Stimulated activated naive CD8-positive, alpha-beta T cell treated with anti-CD3 and anti-CD28 coated beads, Interleukin-15, Interleukin-2, amounts not matched to agents 100 ng/mL and 50 ng/mL, for 24 hours (primary cell): Measurements from ENCODE around the gene ATOH7.
"Not testable (repeated sequence)": the region's sequence is repeated elsewhere in the genome, so short reads cannot be mapped to it uniquely, and the experiment has no call there.

Experiments
- H3K27ac Mint-ChIP-seq: one replicate; pipeline ENCODE4 v1.8.0; 2021; ENCODE audit warnings: mild to moderate bottlenecking, mixed read lengths
- H3K27me3 Mint-ChIP-seq: one replicate; pipeline ENCODE4 v1.8.0; 2021; ENCODE audit warnings: mixed read lengths
- H3K36me3 Mint-ChIP-seq: one replicate; pipeline ENCODE4 v1.8.0; 2021; ENCODE audit warnings: low read depth, mixed read lengths
- H3K4me1 Mint-ChIP-seq: one replicate; pipeline ENCODE4 v1.8.0; 2021; ENCODE audit warnings: low read depth, mixed read lengths
- H3K4me3 Mint-ChIP-seq: one replicate; pipeline ENCODE4 v1.8.0; 2021; ENCODE audit warnings: mild to moderate bottlenecking, mixed read lengths
- H3K9me3 Mint-ChIP-seq: one replicate; pipeline ENCODE4 v1.8.0; 2021; ENCODE audit warnings: mixed read lengths

The ATOH7 gene

GRCh38 chr10:68231817-68232251 is at the start of gene ATOH7:
TSS of gene ATOH7 (minus strand) at chr10:68232113. CDS start at chr10:68231677, 436 bp downstream.
- H3K4me3 Mint-ChIP-seq, result peak within 1 kb of the TSS; percentile 74

GRCh38 chr10:68280758-68281157 is 48.8 kb upstream of the ATOH7 start:
- Mint-ChIP-seq H3K27me3 (no peaks in the 10 kb centered on the region), H3K36me3 (peaks cover 13% of the 10 kb centered on the region), H3K9me3 (peaks cover 9% of the 10 kb centered on the region), H3K4me1 (no peaks in the 10 kb centered on the region), H3K4me3 (no peak overlapping the region), H3K27ac (no peak overlapping the region)

More at GRCh38 chr10:68231817-68232251, at the start of gene ATOH7:
- H3K9me3 Mint-ChIP-seq, result no peaks in the 10 kb centered on the region
- H3K36me3 Mint-ChIP-seq, result no peaks in the 10 kb centered on the region
- peaks cover 42% of the 10 kb centered on the region for H3K27me3 Mint-ChIP-seq
- H3K27ac Mint-ChIP-seq, result no peak within 1 kb of the TSS
- peaks cover 8% of the 10 kb centered on the region for H3K4me1 Mint-ChIP-seq

GRCh38 chr10:68278906-68279753 is 47.2 kb upstream of the ATOH7 start:
- not testable (repeated sequence) for H3K4me1 Mint-ChIP-seq, H3K27me3 Mint-ChIP-seq, H3K9me3 Mint-ChIP-seq, H3K4me3 Mint-ChIP-seq, H3K27ac Mint-ChIP-seq
- peaks cover 13% of the 10 kb centered on the region for H3K36me3 Mint-ChIP-seq

- not testable (repeated sequence) for H3K27ac Mint-ChIP-seq, H3K9me3 Mint-ChIP-seq, H3K27me3 Mint-ChIP-seq, H3K4me3 Mint-ChIP-seq, H3K4me1 Mint-ChIP-seq
- H3K36me3 Mint-ChIP-seq, result peaks cover 13% of the 10 kb centered on the region
These were observed 45.9 kb upstream of the ATOH7 start for GRCh38 chr10:68277814-68278213.

- Mint-ChIP-seq H3K27me3 (no peaks in the 10 kb centered on the region), H3K9me3 (peaks cover 9% of the 10 kb centered on the region), H3K36me3 (peaks cover 13% of the 10 kb centered on the region), H3K4me1 (no peaks in the 10 kb centered on the region), H3K27ac (no peak overlapping the region), H3K4me3 (no peak overlapping the region)
These were observed 44.3 kb upstream of the ATOH7 start for GRCh38 chr10:68276224-68276623.

- Mint-ChIP-seq H3K27ac (no peak overlapping the region), H3K4me3 (no peak overlapping the region), H3K36me3 (peaks cover 13% of the 10 kb centered on the region), H3K27me3 (no peaks in the 10 kb centered on the region), H3K4me1 (no peaks in the 10 kb centered on the region), H3K9me3 (peaks cover 9% of the 10 kb centered on the region)
These were observed 43.8 kb upstream of the ATOH7 start for GRCh38 chr10:68275600-68276126.

- Mint-ChIP-seq H3K36me3 (peaks cover 7% of the 10 kb centered on the region), H3K4me3 (no peak overlapping the region), H3K27ac (no peak overlapping the region), H3K9me3 (peaks cover 9% of the 10 kb centered on the region), H3K27me3 (no peaks in the 10 kb centered on the region), H3K4me1 (no peaks in the 10 kb centered on the region)
These were observed 40.9 kb upstream of the ATOH7 start for GRCh38 chr10:68272833-68273232.

GRCh38 chr10:68271196-68271882 is 39.4 kb upstream of the ATOH7 start:
- Mint-ChIP-seq H3K36me3 (no peaks in the 10 kb centered on the region), H3K4me3 (no peak overlapping the region), H3K9me3 (no peaks in the 10 kb centered on the region), H3K27ac (no peak overlapping the region), H3K27me3 (peaks cover 3% of the 10 kb centered on the region), H3K4me1 (no peaks in the 10 kb centered on the region)

- peaks cover 3% of the 10 kb centered on the region for H3K27me3 Mint-ChIP-seq
- no peaks in the 10 kb centered on the region for H3K36me3 Mint-ChIP-seq
- H3K9me3 Mint-ChIP-seq, result no peaks in the 10 kb centered on the region
- no peak overlapping the region for H3K4me3 Mint-ChIP-seq
- no peak overlapping the region for H3K27ac Mint-ChIP-seq
- no peaks in the 10 kb centered on the region for H3K4me1 Mint-ChIP-seq
These were observed 37.8 kb upstream of the ATOH7 start for GRCh38 chr10:68269562-68270290.

GRCh38 chr10:68261132-68261856 is 29.4 kb upstream of the ATOH7 start:
- H3K4me3 Mint-ChIP-seq, result no peak overlapping the region
- peaks cover 19% of the 10 kb centered on the region for H3K27me3 Mint-ChIP-seq
- H3K27ac Mint-ChIP-seq, result no peak overlapping the region
- H3K4me1 Mint-ChIP-seq, result no peaks in the 10 kb centered on the region
- H3K36me3 Mint-ChIP-seq, result peaks cover 4% of the 10 kb centered on the region
- peaks cover 6% of the 10 kb centered on the region for H3K9me3 Mint-ChIP-seq

- no peaks in the 10 kb centered on the region for H3K9me3 Mint-ChIP-seq
- H3K36me3 Mint-ChIP-seq, result no peaks in the 10 kb centered on the region
- peaks cover 18% of the 10 kb centered on the region for H3K27me3 Mint-ChIP-seq
- no peak overlapping the region for H3K27ac Mint-ChIP-seq
- H3K4me3 Mint-ChIP-seq, result no peak overlapping the region
- peaks cover 6% of the 10 kb centered on the region for H3K4me1 Mint-ChIP-seq
These were observed 21.4 kb upstream of the ATOH7 start for GRCh38 chr10:68253346-68253745.

- Mint-ChIP-seq H3K36me3 (no peaks in the 10 kb centered on the region), H3K4me1 (peaks cover 6% of the 10 kb centered on the region), H3K27ac (no peak overlapping the region), H3K4me3 (no peak overlapping the region), H3K9me3 (no peaks in the 10 kb centered on the region), H3K27me3 (peaks cover 11% of the 10 kb centered on the region)
These were observed 19.9 kb upstream of the ATOH7 start for GRCh38 chr10:68251625-68252495.

GRCh38 chr10:68251151-68251550 is 19.2 kb upstream of the ATOH7 start:
- Mint-ChIP-seq H3K27me3 (peaks cover 6% of the 10 kb centered on the region), H3K4me3 (no peak overlapping the region), H3K27ac (no peak overlapping the region), H3K9me3 (no peaks in the 10 kb centered on the region), H3K36me3 (no peaks in the 10 kb centered on the region), H3K4me1 (peaks cover 6% of the 10 kb centered on the region)
